K562 (cell line): ENCODE data around the gene HAUS6. TPM values are rescaled to one million over a fixed set of nuclear protein-coding genes. Genes with fewer than 3 reads are reported as not detected.

Experiments used
- ATAC-seq: fragments of 200-7000 bp; cut with Tn5 transposase; 3 replicates; pipeline ENCODE4 v1.9.1; 2020; ENCODE audit warnings: moderate library complexity
- BruUV-seq: library from RNA; stranded (reverse); fragments of 400-500 nt; replicated peaks from 2 replicates; lab custom pipeline; 2021; lab: Mats Ljungman, UMichigan
- CTCF ChIA-PET: fragments of 300-600 bp; formaldehyde crosslinking; extraction: SDS; loops from one replicate; lab custom pipeline; 2021; ENCODE audit warnings: low intra/inter-chr PET ratio; lab: Yijun Ruan, JAX
- POLR2A ChIA-PET: fragments of 300-600, 350-650 bp; sonication (Branson Sonifier 250); formaldehyde crosslinking; extraction: SDS; loops from one replicate; lab custom pipeline; 2021; ENCODE audit warnings: antibody characterized with exemption, inconsistent platforms; lab: Yijun Ruan, JAX
- DNase-seq, 4 experiments: peaks; one replicate each; pipeline versions ENCODE4 v3.0.0 to v3.0.0-alpha.2; 2011 to 2018; ENCODE audit warnings: low spot score in 3 of 4, mixed read lengths in 3 of 4; ENCODE audit errors: extremely low read depth in 1 of 4
- FAIRE-seq: peaks from 2 replicates; lab custom pipeline; 2011; peaks lifted over from hg19 to GRCh38; lab: Jason Lieb, UNC
- H2AFZ ChIP-seq: 2 replicates; pipeline ENCODE4 v1.6.0; 2011; ENCODE audit warnings: low read depth, low read length, control low read depth, inconsistent platforms
- H3K27ac ChIP-seq: fragments of 200-600 bp; 3 replicates; pipeline ENCODE4 v1.8.0; 2011; ENCODE audit warnings: low read depth, mild to moderate bottlenecking, control low read depth, inconsistent platforms, low read length, moderate library complexity, mixed read lengths; ENCODE audit errors: extremely low read depth
- H3K27me3 ChIP-seq, 2 experiments: fragments of 300-600 bp in 1 of 2; 2 replicates in 1 of 2; 3 replicates in 1 of 2; pipeline versions ENCODE4 v1.6.0 to v1.8.0; 2011; ENCODE audit warnings: inconsistent platforms in 2 of 2, low read length in 2 of 2, mild to moderate bottlenecking in 1 of 2, mixed read lengths in 1 of 2, moderate library complexity in 1 of 2; ENCODE audit not compliant: control insufficient read depth in 2 of 2, insufficient read depth in 2 of 2
- H3K36me3 ChIP-seq: fragments of 300-600 bp; 3 replicates; pipeline ENCODE4 v1.8.0; 2011; ENCODE audit warnings: mild to moderate bottlenecking, low read length, inconsistent platforms; ENCODE audit not compliant: control insufficient read depth, insufficient read depth
- H3K4me1 ChIP-seq, 2 experiments: fragments of 200-600 bp in 1 of 2; replicated peaks in 1 of 2; 2 replicates in 1 of 2; 3 replicates in 1 of 2; pipeline versions ENCODE4 v1.5.1 to v1.8.0; 2011; ENCODE audit warnings: inconsistent platforms in 2 of 2, low read length in 2 of 2, mild to moderate bottlenecking in 1 of 2, mixed read lengths in 1 of 2, moderate library complexity in 1 of 2; ENCODE audit not compliant: control insufficient read depth in 2 of 2, insufficient read depth in 2 of 2
- H3K4me2 ChIP-seq: 2 replicates; pipeline ENCODE4 v1.6.1; 2011; ENCODE audit warnings: low read length, control low read depth, inconsistent platforms, mixed read lengths; ENCODE audit not compliant: insufficient read depth
- H3K4me3 ChIP-seq: fragments of 200-600 bp; sonication (generic), shearing (Covaris generic); 2 replicates; pipeline ENCODE4 v1.5.1; 2016; ENCODE audit warnings: control low read depth, inconsistent platforms
- H3K79me2 ChIP-seq: fragments of 200-600 bp; 3 replicates; pipeline ENCODE4 v1.8.0; 2011; ENCODE audit warnings: low read length, inconsistent platforms; ENCODE audit not compliant: control insufficient read depth, insufficient read depth
- H3K9ac ChIP-seq, 2 experiments: 2 replicates each; pipeline versions ENCODE4 v1.6.0 to v1.6.1; 2011; ENCODE audit warnings: low read depth in 2 of 2, low read length in 2 of 2, control low read depth in 1 of 2, inconsistent platforms in 1 of 2, mild to moderate bottlenecking in 1 of 2, mixed read lengths in 1 of 2; ENCODE audit not compliant: insufficient read depth in 1 of 2
- H3K9me1 ChIP-seq: one replicate; pipeline ENCODE4 v1.6.0; 2011; ENCODE audit warnings: inconsistent platforms, mild to moderate bottlenecking, low read length, moderate library complexity; ENCODE audit not compliant: control insufficient read depth, insufficient read depth
- H3K9me3 ChIP-seq: replicated peaks from 2 replicates; pipeline ENCODE4 v1.5.1; 2011; ENCODE audit warnings: low read depth, low read length, inconsistent platforms; ENCODE audit not compliant: control insufficient read depth, insufficient read depth
- H4K20me1 ChIP-seq: replicated peaks from 2 replicates; pipeline ENCODE4 v1.6.1; 2011; ENCODE audit warnings: low read length, inconsistent platforms, mixed read lengths; ENCODE audit not compliant: control insufficient read depth, insufficient read depth
- BRCA1 ChIP-seq, 2 experiments: fragments of 450-650 bp in 1 of 2; sonication (generic) in 1 of 2; formaldehyde crosslinking in 1 of 2; IDR thresholded peaks; 2 replicates each; pipeline versions ENCODE4 v1.5.0 to v1.6.1; 2017 to 2020; ENCODE audit warnings: mild to moderate bottlenecking in 1 of 2, missing genetic modification reagents in 1 of 2
- DMBX1 ChIP-seq: fragments of 250-450 bp; sonication (Bioruptor Pico); IDR thresholded peaks from 2 replicates; pipeline ENCODE4 v1.8.0; 2022; ENCODE audit warnings: inconsistent platforms, mild to moderate bottlenecking, moderate library complexity, borderline replicate concordance
- FOXP1 ChIP-seq: sonication (generic); formaldehyde crosslinking; IDR thresholded peaks from 2 replicates; pipeline ENCODE4 v1.8.0; 2022; ENCODE audit warnings: mild to moderate bottlenecking, missing genetic modification reagents
- HLTF ChIP-seq: fragments of 450-650 bp; IDR thresholded peaks from 2 replicates; pipeline ENCODE4 v1.6.1; 2016
- MAFF ChIP-seq: IDR thresholded peaks from 2 replicates; pipeline ENCODE4 v1.6.1; 2012; ENCODE audit warnings: low read length, improper control_type of control experiment
- STAT5A ChIP-seq: IDR thresholded peaks from 2 replicates; pipeline ENCODE4 v1.6.1; 2012; ENCODE audit warnings: low read length, inconsistent platforms, borderline replicate concordance
- THRAP3 ChIP-seq: fragments of 450-650 bp; IDR thresholded peaks from 2 replicates; pipeline ENCODE4 v1.6.1; 2016; ENCODE audit warnings: mild to moderate bottlenecking, inconsistent platforms, borderline replicate concordance
- WGBS: fragments of 100-300 bp; shearing (Covaris generic); methylation state at CpG from one replicate; pipeline ENCODE4 v1.1.6; 2016; ENCODE audit warnings: low coverage, mixed read lengths; ENCODE audit not compliant: insufficient coverage; ENCODE audit errors: missing lambda C conversion rate; 5-methylcytosine and 5-hydroxymethylcytosine counted together
- in situ Hi-C: fragments of 300-500 bp; cut with MboI; formaldehyde crosslinking; loops from 4 replicates; pipeline ENCODE4 v1.15.0; 2018; ENCODE audit warnings: inconsistent platforms, mixed read lengths
- intact Hi-C: fragments of 100-400 bp; cut with micrococcal nuclease; formaldehyde crosslinking; loops from 2 replicates; pipeline ENCODE4 v1.14.2; 2022
- polyA plus RNA-seq, 8 experiments: library from polyadenylated mRNA; depleted of rRNA in 4 of 8; stranded (reverse) in 5 of 8; unstranded in 3 of 8; fragments of >200 nt; fragmentation: Nextera tagmentation in 2 of 8; fragmentation: Illumina TruSeq in 1 of 8; extraction: Ambion mirVana in 2 of 8; extraction: Trizol in 1 of 8; gene quantifications; 2 replicates each; pipeline versions ENCODE4 v1.2.1 to v1.2.3, GENCODE V29; 2011 to 2014; ENCODE audit warnings: inconsistent platforms in 1 of 8, missing spikeins in 1 of 8
- total RNA-seq, 7 experiments: library from RNA; depleted of rRNA in 6 of 7; stranded (reverse); fragments of >200 nt in 6 of 7; fragmentation: Illumina TruSeq in 2 of 7; extraction: Trizol in 2 of 7; gene quantifications; 2 replicates each; pipeline versions ENCODE4 v1.2.1 to v1.2.3, GENCODE V29; 2011 to 2021; ENCODE audit warnings: low replicate concordance in 1 of 7

Gene HAUS6
- total and polyA plus RNA-seq, 9 of the 15 experiments (the other 6 are each of a cell fraction or from before 2014, with no cell fraction given): 10.2 to 31.7 (median 23.1) TPM

- Histone ChIP-seq H3K4me1 (peaks cover 3 to 15% of the 10 kb centered on the region in 2 experiments; a peak in 3 of 5 replicates), H3K9me3 (no peaks in the 10 kb centered on the region), H3K36me3 (peaks cover 84% of the 10 kb centered on the region), H3K79me2 (peaks cover 4% of the 10 kb centered on the region; the same call in 2 of the 3 replicates), H3K27me3 (no peaks in the 10 kb centered on the region), H3K9me1 (no peaks in the 10 kb centered on the region), H3K9ac (no peak overlapping the region), H2AFZ (no peak overlapping the region), H4K20me1 (no peaks in the 10 kb centered on the region), H3K4me3 (no peak overlapping the region), H3K27ac (no peak overlapping the region), H3K4me2 (no peak overlapping the region)
- TF ChIP-seq FOXP1 (CRISPR knock-in tag) (no peak), BRCA1 (IDR thresholded peaks at IDR 0.05) (no peak), BRCA1 (CRISPR knock-in tag; IDR thresholded peaks at IDR 0.05) (no peak), DMBX1 (no peak), STAT5A (no peak), MAFF (no peak), HLTF (no peak), THRAP3 (no peak)
- POLR2A ChIA-PET: interaction anchor here (0.9 kb wide), 1 partner anchor 10 kb away, joined by 3 read pairs; no protein-coding TSS in a partner anchor
- no TSS peak for BruUV-seq
- CTCF ChIA-PET: no interaction called here
- FAIRE-seq: no peak
- intact Hi-C loops (no loop called here), in situ Hi-C loops (no loop called here)
- WGBS: 85% methylated on average over 3 of the region's 3 CpGs
- no peak for ATAC-seq
- DNase-seq: no peak
Measured at GRCh38 chr9:19119246-19119645, 16.5 kb upstream of the HAUS6 start.
